HG02623 (cell line): ENCODE data around the gene ZBTB43.

Experiments used
- ATAC-seq: cut with Tn5 transposase; IDR thresholded peaks from one replicate; pipeline ENCODE4 v1.9.1; 2021; ENCODE audit warnings: moderate library complexity; ENCODE audit not compliant: unreplicated experiment

ZBTB43 gene

GRCh38 chr9:126853667-126854066 lies 48.8 kb downstream of the ZBTB43 start:
- ATAC-seq, result no peak

- no peak for ATAC-seq
Observed at GRCh38 chr9:126854734-126855133, 49.9 kb downstream of the ZBTB43 start.

GRCh38 chr9:126856326-126856877 lies 51.6 kb downstream of the ZBTB43 start:
- ATAC-seq, result no peak

- ATAC-seq, result no peak
Observed at GRCh38 chr9:126857261-126857960, 52.6 kb downstream of the ZBTB43 start.

- ATAC-seq, result no peak
Observed at GRCh38 chr9:126859111-126859510, 54.3 kb downstream of the ZBTB43 start.

GRCh38 chr9:126860077-126860756 lies 55.4 kb downstream of the ZBTB43 start, which contains the start of gene ZBTB34:
Gene ZBTB34 (plus strand): TSS chr9:126860639. CDS start chr9:126879400, 18,761 bp downstream.
- peak; percentile 66 for ATAC-seq

GRCh38 chr9:126860757-126861466 lies 56.1 kb downstream of the ZBTB43 start:
- peak; percentile 21 for ATAC-seq

- ATAC-seq, result no peak
Observed at GRCh38 chr9:126861707-126862103, 56.9 kb downstream of the ZBTB43 start.

GRCh38 chr9:126862104-126862761 lies 57.4 kb downstream of the ZBTB43 start:
- no peak for ATAC-seq

- no peak for ATAC-seq
Observed at GRCh38 chr9:126864771-126865170, 59.9 kb downstream of the ZBTB43 start.

- ATAC-seq, result no peak
Observed at GRCh38 chr9:126869368-126869767, 64.5 kb downstream of the ZBTB43 start.

GRCh38 chr9:126872516-126872915 lies 67.7 kb downstream of the ZBTB43 start:
- no peak for ATAC-seq

GRCh38 chr9:126874546-126875314 lies 69.9 kb downstream of the ZBTB43 start:
- ATAC-seq, result no peak

GRCh38 chr9:126875756-126876510 lies 71.1 kb downstream of the ZBTB43 start:
- ATAC-seq, result no peak

GRCh38 chr9:126876531-126876930 lies 71.7 kb downstream of the ZBTB43 start:
- ATAC-seq, result no peak

- no peak for ATAC-seq
Observed at GRCh38 chr9:126877418-126877817, 72.6 kb downstream of the ZBTB43 start.

GRCh38 chr9:126879288-126879687 lies 74.4 kb downstream of the ZBTB43 start:
- ATAC-seq, result no peak

- no peak for ATAC-seq
Observed at GRCh38 chr9:126880226-126880946, 75.5 kb downstream of the ZBTB43 start.

- ATAC-seq, result no peak
Observed at GRCh38 chr9:126880947-126881332, 76.1 kb downstream of the ZBTB43 start.
